CD4-positive, alpha-beta T cell treated with Interferon gamma for 1 hour (primary cell): ENCODE data around the gene LRRC3.
A peak's percentile ranks its signal among the peaks of the same experiment; 100 is the strongest.
"Not testable (repeated sequence)": the region's sequence is repeated elsewhere in the genome, so short reads cannot be mapped to it uniquely, and the experiment has no call there.

ENCODE experiments used
- DNase-seq: peaks from one replicate; pipeline ENCODE4 v3.0.0-alpha.2; 2020

The LRRC3 gene, protein sequence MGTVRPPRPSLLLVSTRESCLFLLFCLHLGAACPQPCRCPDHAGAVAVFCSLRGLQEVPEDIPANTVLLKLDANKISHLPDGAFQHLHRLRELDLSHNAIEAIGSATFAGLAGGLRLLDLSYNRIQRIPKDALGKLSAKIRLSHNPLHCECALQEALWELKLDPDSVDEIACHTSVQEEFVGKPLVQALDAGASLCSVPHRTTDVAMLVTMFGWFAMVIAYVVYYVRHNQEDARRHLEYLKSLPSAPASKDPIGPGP

GRCh38 chr21:44454747-44455523, at the start of gene LRRC3:
LRRC3 (plus strand) TSS chr21:44455510; CDS start chr21:44456645, 1,135 bp downstream.
- DNase-seq, result peak; percentile 87

- DNase-seq, result no peak
Observed at GRCh38 chr21:44405948-44406872, 49.1 kb upstream of the LRRC3 start.

- no peak for DNase-seq
Observed at GRCh38 chr21:44406953-44407352, 48.4 kb upstream of the LRRC3 start.

- no peak for DNase-seq
Observed at GRCh38 chr21:44407493-44407892, 47.8 kb upstream of the LRRC3 start.

DNA sequence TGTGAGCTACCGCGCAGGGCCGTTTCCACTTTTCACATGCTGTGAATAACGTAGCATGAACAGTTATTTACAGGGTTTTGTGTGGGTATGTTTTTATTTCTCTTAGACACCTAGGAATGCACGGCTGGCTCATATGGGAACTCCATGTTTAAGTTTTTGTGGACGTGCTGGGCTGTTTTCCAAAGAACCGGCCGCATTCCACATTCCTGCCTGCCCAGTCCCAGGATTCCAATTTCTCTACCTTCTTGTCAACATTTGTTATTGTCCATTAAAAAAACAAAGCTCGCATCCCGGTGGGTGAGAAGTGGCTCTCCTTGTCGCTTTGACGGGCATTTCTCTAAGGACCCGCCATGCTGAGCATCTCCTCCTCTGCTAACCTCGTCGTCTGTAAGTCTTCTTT, 47.1 kb upstream of the LRRC3 start:
- DNase-seq, result no peak

- no peak for DNase-seq
Observed at GRCh38 chr21:44413566-44414290, 41.6 kb upstream of the LRRC3 start.

DNA sequence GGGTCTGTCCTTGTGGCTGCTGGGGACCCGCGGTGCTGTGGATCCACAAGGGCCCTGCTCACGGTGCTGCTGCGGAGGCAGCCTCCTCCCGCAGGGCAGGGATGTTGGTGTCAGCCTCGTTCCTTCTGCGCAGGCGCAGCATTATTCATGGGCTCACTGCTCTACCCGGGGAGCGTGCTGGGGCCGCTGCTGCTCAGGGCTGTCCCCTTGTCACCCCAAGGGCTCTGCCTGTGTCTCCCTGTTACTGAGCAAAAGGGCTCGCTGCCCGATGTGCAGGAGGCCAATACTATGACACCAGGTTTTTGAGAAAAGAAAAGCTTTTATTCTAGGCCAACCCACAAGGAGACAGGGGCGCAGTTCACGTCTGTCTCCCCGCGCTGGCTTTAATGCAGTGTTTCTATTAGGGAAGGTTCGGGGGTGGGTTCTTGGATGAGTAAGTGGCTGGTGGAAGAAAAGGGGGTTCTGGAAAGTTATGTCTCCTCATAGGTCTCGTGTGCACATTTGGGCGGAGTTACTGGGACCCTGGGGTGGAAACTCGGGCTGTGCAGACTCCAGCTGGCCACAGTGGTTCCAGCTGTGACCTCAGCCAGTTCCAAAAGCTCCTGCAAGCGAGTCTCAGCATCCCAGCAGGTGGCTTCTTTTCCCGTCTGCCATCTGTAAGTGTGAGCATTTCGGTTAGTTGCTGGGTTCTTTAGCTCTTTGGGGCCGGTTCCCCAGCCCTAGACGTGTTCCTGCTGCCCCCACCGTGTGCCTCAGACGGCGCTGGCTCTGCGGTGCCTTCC, 40.8 kb upstream of the LRRC3 start:
- DNase-seq, result no peak

DNA sequence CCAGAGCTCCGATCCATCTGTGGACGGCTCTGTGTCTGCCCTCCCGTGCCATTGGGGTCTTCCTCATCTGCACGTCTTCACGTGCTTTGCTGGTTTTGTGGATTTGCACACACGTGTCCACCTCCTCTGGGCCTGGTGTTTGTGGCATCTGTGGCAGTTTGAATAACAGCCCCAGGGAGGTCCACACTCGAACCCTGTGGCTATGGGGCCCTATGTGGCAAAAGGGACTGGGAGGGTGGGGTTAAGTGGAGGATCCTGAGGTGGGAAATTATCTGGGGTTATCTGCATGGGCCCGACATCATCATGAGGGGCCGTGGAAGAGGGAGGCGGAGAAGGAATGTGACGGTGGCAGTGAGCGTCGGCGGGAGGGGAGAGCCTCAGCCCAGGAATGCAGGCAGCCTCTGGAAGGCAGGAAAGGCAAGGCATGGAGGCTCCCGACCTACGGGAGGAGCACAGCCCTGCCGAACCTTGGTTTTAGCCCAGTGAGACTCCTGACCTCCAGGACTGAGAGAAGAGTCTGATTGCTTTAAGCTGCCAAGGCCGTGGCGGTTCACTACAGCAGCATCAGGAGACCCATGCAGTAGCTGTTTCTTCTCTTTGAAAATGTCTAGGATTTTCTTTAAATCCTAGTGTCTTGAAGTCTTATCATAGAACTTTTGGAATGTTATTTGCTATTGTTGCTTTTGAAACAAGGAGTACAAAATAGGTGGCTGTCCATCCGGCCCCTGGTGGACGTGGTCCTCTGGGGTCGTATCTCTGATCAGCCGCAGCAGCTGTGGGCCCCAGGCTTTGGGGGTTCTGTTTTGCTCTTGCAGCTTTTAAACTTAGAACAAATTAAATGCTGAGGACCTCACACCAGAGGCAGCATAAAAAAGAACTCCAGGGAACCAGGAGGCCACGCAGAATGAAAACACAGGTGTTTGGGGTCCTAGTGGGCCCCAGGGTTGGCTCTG, 40.0 kb upstream of the LRRC3 start:
- DNase-seq, result no peak

DNA sequence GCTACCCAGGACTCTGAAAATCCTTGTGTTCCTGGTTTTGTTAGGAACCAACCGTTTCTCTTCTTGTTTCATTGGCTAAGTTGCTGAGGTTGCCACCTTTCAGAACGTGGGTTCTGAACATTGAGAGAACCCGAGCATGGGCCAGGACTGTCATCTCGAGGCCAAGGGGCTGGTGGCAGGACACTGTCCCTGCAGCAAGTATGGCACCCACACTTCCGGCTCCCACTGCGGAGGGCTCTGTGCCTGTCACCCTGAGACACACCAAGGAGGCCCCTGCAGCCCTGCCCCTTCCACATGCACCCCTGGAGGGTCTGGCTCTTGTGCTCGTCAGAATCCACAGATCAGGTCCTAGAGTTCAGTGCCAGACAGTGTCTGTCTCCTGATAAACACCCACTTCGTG, 39.1 kb upstream of the LRRC3 start:
- DNase-seq, result no peak

DNA sequence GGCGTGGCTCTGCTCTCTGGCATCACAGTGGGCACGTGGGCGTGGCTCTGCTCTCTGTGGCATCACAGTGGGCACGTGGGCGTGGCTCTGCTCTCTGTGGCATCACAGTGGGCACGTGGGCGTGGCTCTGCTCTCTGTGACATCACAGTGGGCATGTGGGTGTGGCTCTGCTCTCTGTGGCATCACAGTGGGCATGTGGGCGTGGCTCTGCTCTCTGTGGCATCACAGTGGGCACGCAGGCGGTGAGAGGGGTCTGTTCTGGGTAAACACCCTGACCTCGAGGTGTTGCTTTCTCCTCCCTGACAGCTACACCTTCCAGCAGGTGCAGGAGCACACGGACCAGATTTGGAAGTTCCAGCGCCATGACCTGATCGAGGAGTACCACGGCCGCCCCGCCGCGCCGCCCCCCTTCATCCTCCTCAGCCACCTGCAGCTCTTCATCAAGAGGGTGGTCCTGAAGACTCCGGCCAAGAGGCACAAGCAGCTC, 37.6 kb upstream of the LRRC3 start:
- DNase-seq, result not testable (repeated sequence)

- DNase-seq, result no peak
Observed at GRCh38 chr21:44418108-44418875, 37.0 kb upstream of the LRRC3 start.

DNA sequence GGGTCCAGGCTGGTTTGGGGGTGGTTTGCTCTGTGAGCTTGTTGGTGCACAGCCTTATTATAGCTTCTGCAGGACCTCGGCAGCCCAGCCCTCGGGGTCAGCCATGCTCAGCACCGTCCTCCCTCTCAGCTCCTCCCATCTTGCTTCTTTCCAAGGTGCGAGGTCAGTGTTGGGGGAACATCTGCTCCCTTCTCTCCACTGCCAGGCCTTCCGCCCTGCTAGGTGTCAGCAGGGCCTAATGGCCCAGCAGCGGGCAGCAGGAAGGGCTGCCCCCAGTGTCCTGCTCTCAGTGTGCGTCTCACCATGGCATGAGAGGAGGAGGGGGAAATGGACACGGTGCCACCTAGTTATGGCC, 36.5 kb upstream of the LRRC3 start:
- DNase-seq, result no peak

DNA sequence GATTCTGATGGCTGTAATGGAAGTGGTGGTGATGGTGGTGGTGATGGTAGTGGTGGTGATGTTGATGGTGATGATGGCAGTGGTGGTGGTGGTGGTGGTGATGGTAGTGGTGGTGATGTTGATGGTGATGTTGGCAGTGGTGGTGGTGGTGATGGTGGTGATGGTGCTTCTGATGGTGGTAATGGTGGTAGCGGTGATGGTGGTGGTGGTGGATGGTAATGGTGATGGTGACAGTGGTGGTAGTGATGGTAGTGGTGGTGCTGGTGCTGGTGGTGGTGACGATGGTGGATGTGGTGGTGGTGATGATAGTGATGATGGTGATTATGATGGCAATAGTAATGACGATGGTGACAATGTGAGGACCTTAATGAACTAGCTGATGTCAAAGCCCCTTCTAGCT, 35.6 kb upstream of the LRRC3 start:
- no peak for DNase-seq

DNA sequence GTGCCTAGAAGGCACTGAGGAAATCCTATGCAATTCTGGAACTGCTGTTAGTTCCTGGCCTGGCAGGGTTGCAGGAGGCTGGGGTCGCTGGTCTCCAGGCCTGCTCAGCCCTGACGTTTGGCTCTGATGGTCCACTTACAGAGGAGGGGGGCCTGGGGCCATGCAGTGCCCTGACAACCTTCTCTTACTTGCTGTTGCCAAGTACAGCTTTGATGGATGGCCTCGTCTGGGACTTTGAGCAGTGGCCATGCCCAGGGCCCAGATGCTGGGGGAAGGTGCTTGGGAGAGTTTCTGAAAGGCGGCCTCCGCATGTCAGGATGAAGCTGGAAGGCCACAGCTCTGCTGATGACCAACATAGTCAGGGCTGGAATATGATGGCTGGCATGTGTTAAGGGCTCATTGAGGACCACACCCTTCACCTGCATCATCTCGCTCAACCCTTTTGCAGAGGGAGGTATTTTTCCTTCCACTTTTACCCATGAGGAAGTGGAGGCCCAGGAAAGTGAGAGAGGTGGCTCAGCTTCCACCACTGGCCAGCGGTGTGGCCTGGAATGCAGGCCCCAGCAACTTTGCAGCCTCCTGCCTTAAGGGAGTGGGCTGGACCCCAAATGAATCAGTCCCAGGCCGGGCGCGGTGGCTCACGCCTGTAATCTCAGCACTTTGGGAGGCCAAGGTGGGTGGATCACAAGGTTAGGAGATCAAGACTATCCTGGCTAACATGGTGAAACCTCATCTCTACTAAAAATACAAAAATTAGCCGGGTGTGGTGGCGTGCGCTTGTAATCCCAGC, 34.7 kb upstream of the LRRC3 start:
- no peak for DNase-seq

DNA sequence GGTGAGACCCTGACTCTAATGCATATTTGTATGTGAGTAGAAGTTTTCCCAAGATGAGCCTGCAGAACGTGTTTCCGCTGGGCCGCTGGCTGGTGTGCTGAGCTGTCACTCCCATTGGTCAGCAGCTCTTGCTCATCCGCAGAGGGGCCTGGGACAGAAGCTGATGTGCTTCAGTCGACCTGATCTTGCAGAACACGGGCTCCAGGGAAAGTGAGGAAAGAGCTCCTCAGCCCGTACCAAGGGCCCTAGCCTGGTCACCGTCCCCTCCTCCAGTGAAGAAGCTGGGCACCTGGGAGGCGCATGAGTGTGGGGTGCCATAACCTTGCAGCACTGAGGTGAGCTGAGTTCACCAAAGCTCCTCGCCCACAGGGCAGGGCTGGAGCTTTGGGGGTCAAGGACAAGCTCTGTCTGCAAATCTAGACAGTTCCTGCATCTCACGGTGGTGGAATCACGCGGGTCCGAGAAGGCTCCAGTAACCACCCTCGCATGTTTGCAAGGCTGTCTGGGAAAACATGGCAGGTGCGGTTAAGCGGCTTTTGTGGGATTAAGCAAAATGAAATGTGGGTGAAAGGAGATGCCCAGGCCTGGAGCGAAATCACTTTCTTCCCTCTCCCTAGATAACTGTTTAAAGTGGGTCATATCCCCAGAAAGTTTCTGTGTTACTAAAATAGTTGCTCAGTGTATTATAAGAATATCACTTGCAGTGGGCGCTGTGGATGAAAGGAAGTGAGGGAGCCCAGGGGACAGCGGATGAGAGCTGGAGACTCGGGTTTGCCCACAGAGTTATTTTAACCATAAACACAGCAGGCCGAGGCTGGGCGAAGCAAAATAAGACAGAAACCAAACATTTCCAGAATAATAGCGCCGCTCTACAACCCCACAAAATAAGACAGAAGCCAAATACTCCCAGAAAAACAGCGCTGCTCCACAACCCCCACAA, 33.1 kb upstream of the LRRC3 start:
- DNase-seq, result no peak

DNA sequence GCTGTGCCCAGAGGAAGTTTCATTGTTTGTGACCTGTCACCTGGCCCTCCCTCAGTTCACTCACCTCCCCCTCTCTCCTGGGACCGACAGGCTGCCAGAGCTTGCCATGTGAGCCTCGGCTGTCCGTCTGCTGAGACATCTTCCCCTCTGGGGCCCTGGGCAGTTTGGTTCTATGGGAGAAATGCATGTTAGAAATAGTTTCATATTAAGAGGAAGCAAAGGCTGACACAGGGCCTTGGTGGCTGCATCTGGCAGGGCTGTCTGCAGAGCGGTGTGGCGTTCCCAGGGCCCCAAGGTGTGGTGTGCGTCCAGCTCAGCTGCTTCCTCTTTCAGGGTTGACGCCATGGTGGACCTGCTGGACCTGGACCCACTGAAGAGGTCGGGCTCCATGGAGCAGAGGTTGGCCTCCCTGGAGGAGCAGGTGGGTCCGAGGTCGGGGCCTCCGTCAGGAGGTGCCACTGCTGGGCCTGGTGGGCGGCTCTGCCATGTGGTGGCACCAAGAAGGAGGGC, 31.9 kb upstream of the LRRC3 start:
- DNase-seq, result no peak

DNA sequence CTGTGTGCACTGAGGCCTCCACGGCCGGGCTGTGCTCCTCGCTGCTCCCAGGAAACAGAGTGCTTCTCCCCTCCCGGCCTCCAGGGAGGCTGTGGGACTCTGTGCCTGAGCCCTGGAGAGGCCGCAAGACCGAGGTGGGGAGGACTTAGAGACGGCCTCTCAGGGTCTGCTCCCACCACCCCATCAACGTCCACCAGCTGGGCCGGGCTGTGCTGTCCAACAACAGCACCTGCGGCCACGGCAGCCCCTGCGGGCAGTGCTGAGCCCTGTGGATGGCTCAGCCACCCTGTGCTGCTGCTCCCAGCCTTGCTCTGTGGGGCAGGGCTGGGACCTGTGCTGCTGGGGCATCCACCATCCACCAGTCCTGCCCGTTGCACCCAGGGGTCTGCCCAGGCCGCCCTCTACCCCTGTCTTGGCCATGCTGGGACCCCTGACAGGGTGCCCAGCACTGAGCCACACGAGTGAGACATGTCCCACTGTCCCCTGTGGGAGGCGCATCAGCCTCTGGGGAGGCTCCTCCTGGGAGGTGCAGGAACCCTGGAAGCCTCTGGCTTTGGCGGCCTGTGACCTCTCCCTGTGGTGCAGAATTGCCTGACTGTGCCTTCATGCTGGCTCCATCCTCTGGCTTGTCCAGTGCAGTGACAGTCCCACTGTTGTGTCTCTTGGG, 31.2 kb upstream of the LRRC3 start:
- no peak for DNase-seq
